Endothelial cell of umbilical vein (primary cell): ENCODE results near the gene C4orf50.

Experiments
- CTCF ChIP-seq, 2 donors: IDR thresholded peaks; 1 replicate in 1 of 2; 2 replicates in 1 of 2; pipeline ENCODE4 v1.5.1; 2011; ENCODE audit warnings: low read length in 2 of 2, mild to moderate bottlenecking in 2 of 2, moderate library complexity in 2 of 2, control low read depth in 1 of 2, inconsistent platforms in 1 of 2, low read depth in 1 of 2; ENCODE audit not compliant: insufficient read depth in 1 of 2; ENCODE audit errors: extremely low read depth in 1 of 2
- MAX ChIP-seq: IDR thresholded peaks from 2 replicates; pipeline ENCODE4 v1.6.1; 2011; ENCODE audit not compliant: insufficient read depth, insufficient read length
- POLR2AphosphoS5 ChIP-seq: IDR thresholded peaks from 2 replicates; pipeline ENCODE4 v1.6.1; 2012; ENCODE audit warnings: low read depth, mild to moderate bottlenecking, control low read depth, low read length, moderate library complexity; ENCODE audit not compliant: insufficient read depth

DNA sequence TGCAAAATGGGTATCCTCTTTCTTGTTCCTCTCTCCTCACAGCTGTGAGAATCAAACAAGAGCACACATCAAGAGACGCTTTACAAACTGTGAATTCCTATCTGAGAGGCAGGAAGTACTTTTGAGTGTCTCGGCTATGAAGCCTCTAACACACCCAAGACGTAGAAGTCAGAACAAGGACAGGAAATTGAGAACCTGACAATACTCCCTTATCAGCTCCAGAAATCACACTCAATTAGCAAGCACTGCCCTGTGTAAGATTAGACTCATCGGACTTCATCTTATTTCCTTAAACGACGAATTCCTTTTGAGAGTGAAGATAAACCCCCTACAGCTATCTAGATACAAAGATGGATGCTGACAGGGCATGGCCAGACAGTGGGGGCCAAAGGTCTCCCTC, 74.7 kb downstream of the C4orf50 start:
- TF ChIP-seq MAX = no peak
- TF ChIP-seq CTCF (IDR thresholded peaks at IDR 0.05; ENCODE audit: extremely low read depth in 1 of 2, insufficient read depth in 1 of 2, low read depth in 1 of 2, low read length in 2 of 2) = no peak
- no peak for TF ChIP-seq POLR2AphosphoS5
